SK-N-SH (cell line): ENCODE results near the gene SDK1. TPM values are rescaled to one million over a fixed set of nuclear protein-coding genes. Genes with fewer than 3 reads are reported as not detected.

Experiments used
- CTCF ChIA-PET: fragments of 300-600, 350-600 bp; formaldehyde crosslinking; extraction: SDS; loops from one replicate; lab custom pipeline; 2021; lab: Yijun Ruan, JAX
- POLR2A ChIA-PET: fragments of 350-600 bp; sonication (Branson Sonifier 250); formaldehyde crosslinking; extraction: SDS; loops from one replicate; lab custom pipeline; 2020; ENCODE audit warnings: antibody characterized with exemption, inconsistent platforms; lab: Yijun Ruan, JAX
- DNase-seq: peaks from one replicate; pipeline ENCODE4 v3.0.0; 2012
- H2AFZ ChIP-seq: fragments of 200-600 bp; sonication (generic); 2 replicates; pipeline ENCODE4 v1.8.1; 2016; ENCODE audit warnings: antibody characterized with exemption, mild to moderate bottlenecking, low read depth
- H3F3A ChIP-seq: fragments of 200-600 bp; sonication (generic); replicated peaks from 2 replicates; pipeline ENCODE3; 2016; ENCODE audit warnings: antibody characterized with exemption, mild to moderate bottlenecking; ENCODE audit not compliant: insufficient read depth
- H3K27ac ChIP-seq, 2 experiments: fragments of 200-500 bp in 1 of 2; fragments of 200-600 bp in 1 of 2; sonication (Bioruptor generic) in 1 of 2; sonication (generic), shearing (Covaris generic) in 1 of 2; 2 replicates each; pipeline versions ENCODE4 v1.5.1 to v1.6.1; 2014 to 2016; ENCODE audit warnings: low read depth in 2 of 2, inconsistent platforms in 1 of 2, low read length in 1 of 2, mild to moderate bottlenecking in 1 of 2, mixed read lengths in 1 of 2
- H3K27me3 ChIP-seq: fragments of 200-600 bp; sonication (generic), shearing (Covaris generic); 2 replicates; pipeline ENCODE4 v1.6.1; 2016; ENCODE audit warnings: mixed run types; ENCODE audit not compliant: insufficient read depth
- H3K36me3 ChIP-seq, 2 experiments: fragments of 200-500 bp in 1 of 2; fragments of 200-600 bp in 1 of 2; sonication (Bioruptor generic) in 1 of 2; sonication (generic) in 1 of 2; replicated peaks in 1 of 2; 2 replicates each; pipeline versions ENCODE3 to v1.5.1; 2014 to 2016; ENCODE audit warnings: low read length in 1 of 2, mild to moderate bottlenecking in 1 of 2; ENCODE audit not compliant: insufficient read depth in 2 of 2, control insufficient read depth in 1 of 2
- H3K4me1 ChIP-seq, 2 experiments: fragments of 200-500 bp in 1 of 2; fragments of 200-600 bp in 1 of 2; sonication (Bioruptor generic) in 1 of 2; sonication (generic), shearing (Covaris generic) in 1 of 2; 2 replicates each; pipeline versions ENCODE4 v1.5.1 to v1.6.1; 2014 to 2016; ENCODE audit warnings: low read depth in 1 of 2, low read length in 1 of 2, mixed run types in 1 of 2; ENCODE audit not compliant: insufficient read depth in 2 of 2, control insufficient read depth in 1 of 2
- H3K4me2 ChIP-seq: fragments of 200-600 bp; sonication (generic), shearing (Covaris generic); 2 replicates; pipeline ENCODE4 v1.6.1; 2017; ENCODE audit warnings: mixed run types
- H3K4me3 ChIP-seq, 2 experiments: fragments of 200-500 bp in 1 of 2; fragments of 200-600 bp in 1 of 2; sonication (Bioruptor generic) in 1 of 2; sonication (generic), shearing (Covaris generic) in 1 of 2; 2 replicates each; pipeline versions ENCODE4 v1.5.1 to v1.8.1; 2014 to 2016; ENCODE audit warnings: low read depth in 2 of 2, inconsistent platforms in 1 of 2, low read length in 1 of 2, mild to moderate bottlenecking in 1 of 2, mixed read lengths in 1 of 2, moderate library complexity in 1 of 2
- H3K79me2 ChIP-seq: fragments of 200-600 bp; sonication (generic); 2 replicates; pipeline ENCODE4 v1.8.1; 2017; ENCODE audit warnings: mild to moderate bottlenecking; ENCODE audit not compliant: insufficient read depth
- H3K9ac ChIP-seq: fragments of 200-600 bp; sonication (generic); 2 replicates; pipeline ENCODE4 v1.6.1; 2017; ENCODE audit warnings: mixed run types
- H3K9me2 ChIP-seq: fragments of 200-600 bp; sonication (generic); 2 replicates; pipeline ENCODE4 v1.6.1; 2017; ENCODE audit warnings: mixed run types
- H3K9me3 ChIP-seq: fragments of 200-600 bp; sonication (generic); 2 replicates; pipeline ENCODE4 v1.6.1; 2017; ENCODE audit warnings: mixed run types, mild to moderate bottlenecking, moderate library complexity
- H4K20me1 ChIP-seq: fragments of 200-600 bp; sonication (generic); 2 replicates; pipeline ENCODE4 v1.6.1; 2017; ENCODE audit warnings: mild to moderate bottlenecking, mixed run types; ENCODE audit not compliant: insufficient read depth
- CHD2 ChIP-seq: fragments of 150-350 bp; IDR thresholded peaks from 2 replicates; pipeline ENCODE4 v1.6.1; 2018; ENCODE audit warnings: low read length; ENCODE audit not compliant: partially characterized antibody
- ELF1 ChIP-seq: IDR thresholded peaks from 2 replicates; pipeline ENCODE4 v1.4.0; 2012
- EP300 ChIP-seq, 2 experiments: IDR thresholded peaks; 2 replicates each; pipeline versions ENCODE4 v1.4.0 to v1.6.1; 2012; ENCODE audit warnings: borderline replicate concordance in 1 of 2, low read depth in 1 of 2, low read length in 1 of 2
- FOXJ3 ChIP-seq: sonication (generic); formaldehyde crosslinking; IDR thresholded peaks from 2 replicates; pipeline ENCODE4 v1.5.1; 2020; ENCODE audit warnings: mild to moderate bottlenecking, missing genetic modification reagents
- FOXM1 ChIP-seq: IDR thresholded peaks from 2 replicates; pipeline ENCODE4 v1.4.0; 2012; ENCODE audit warnings: low read depth, mild to moderate bottlenecking
- NFIC ChIP-seq: IDR thresholded peaks from 2 replicates; pipeline ENCODE4 v1.4.0; 2012; ENCODE audit warnings: borderline replicate concordance
- NRF1 ChIP-seq: IDR thresholded peaks from 2 replicates; pipeline ENCODE4 v1.6.1; 2012; ENCODE audit warnings: low read depth, mild to moderate bottlenecking, low read length
- POLR2AphosphoS5 ChIP-seq: IDR thresholded peaks from 2 replicates; pipeline ENCODE4 v1.6.1; 2012; ENCODE audit warnings: low read depth, low read length
- RAD21 ChIP-seq: IDR thresholded peaks from 2 replicates; pipeline ENCODE4 v1.6.1; 2012; ENCODE audit warnings: mild to moderate bottlenecking, low read length
- RXRA ChIP-seq: IDR thresholded peaks from 2 replicates; pipeline ENCODE4 v1.4.0; 2012; ENCODE audit warnings: low read depth, mild to moderate bottlenecking, borderline replicate concordance
- SMC3 ChIP-seq: IDR thresholded peaks from 2 replicates; pipeline ENCODE4 v1.6.1; 2012; ENCODE audit warnings: low read depth, low read length, improper control_type of control experiment
- TAF1 ChIP-seq: IDR thresholded peaks from 2 replicates; pipeline ENCODE4 v1.6.1; 2012; ENCODE audit warnings: low read depth, mild to moderate bottlenecking, low read length, moderate library complexity, borderline replicate concordance
- TCF12 ChIP-seq: IDR thresholded peaks from 2 replicates; pipeline ENCODE4 v1.4.0; 2012
- TEAD4 ChIP-seq: IDR thresholded peaks from 2 replicates; pipeline ENCODE4 v1.4.0; 2012; ENCODE audit warnings: mild to moderate bottlenecking, borderline replicate concordance; ENCODE audit not compliant: insufficient read depth
- YY1 ChIP-seq: IDR thresholded peaks from 2 replicates; pipeline ENCODE4 v1.4.0; 2012; ENCODE audit warnings: low read depth, mild to moderate bottlenecking
- WGBS: methylation state at CpG from one replicate; pipeline ENCODE4 v1.1.6; 2017; ENCODE audit warnings: low lambda C conversion rate; 5-methylcytosine and 5-hydroxymethylcytosine counted together
- polyA plus RNA-seq, 3 experiments: library from polyadenylated mRNA; depleted of rRNA; stranded (reverse); fragments of >200 nt; gene quantifications; 2 replicates each; pipeline ENCODE4 v1.2.3, GENCODE V29; 2012
- TF ChIP-seq, protein P1 (sequence below): IDR thresholded peaks from 2 replicates; pipeline ENCODE4 v1.6.1; 2012; ENCODE audit warnings: mild to moderate bottlenecking, low read depth, low read length, moderate library complexity
- TF ChIP-seq, protein P2 (sequence below): IDR thresholded peaks from 2 replicates; pipeline ENCODE4 v1.4.0; 2012; ENCODE audit warnings: low read depth
- TF ChIP-seq, protein P3 (sequence below): fragments of 200-600 bp; sonication (generic); IDR thresholded peaks from 2 replicates; pipeline ENCODE4 v1.6.1; 2017; ENCODE audit warnings: antibody characterized with exemption, mild to moderate bottlenecking, moderate library complexity
- TF ChIP-seq, protein P4 (sequence below): IDR thresholded peaks from 2 replicates; pipeline ENCODE4; 2012
- TF ChIP-seq, protein P5 (sequence below): IDR thresholded peaks from 2 replicates; pipeline ENCODE4 v1.4.0; 2012; ENCODE audit warnings: low read depth, borderline replicate concordance

The SDK1 gene
- polyA plus RNA-seq, 1 of the 3 experiments (the other 2 are of a cell fraction) = 1.2 TPM

DNA sequence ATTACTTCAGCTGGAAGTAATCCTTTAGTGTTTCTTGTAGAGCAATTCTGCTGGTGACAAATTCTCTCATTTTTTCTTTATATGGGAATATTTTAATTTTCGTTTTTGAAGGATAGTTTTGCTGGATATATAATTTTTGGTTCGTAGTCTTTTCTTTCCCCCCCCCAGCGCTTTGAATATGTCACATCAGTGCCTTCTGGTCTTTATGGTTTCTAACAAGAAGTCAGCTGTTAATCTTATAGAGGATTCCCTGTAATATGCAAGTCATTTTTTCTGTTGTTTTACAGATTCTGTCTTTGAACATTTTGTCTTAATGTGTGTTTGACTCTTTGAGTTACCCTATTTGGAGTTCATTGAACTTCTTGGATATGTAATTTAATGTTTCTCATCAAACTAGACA lies 96.3 kb downstream of the SDK1 start (continued):
- TF ChIP-seq FOXM1 (no peak), POLR2AphosphoS5 (no peak), CHD2 (no peak), TCF12 (no peak), NRF1 (no peak)
- TF ChIP-seq, protein P1, sequence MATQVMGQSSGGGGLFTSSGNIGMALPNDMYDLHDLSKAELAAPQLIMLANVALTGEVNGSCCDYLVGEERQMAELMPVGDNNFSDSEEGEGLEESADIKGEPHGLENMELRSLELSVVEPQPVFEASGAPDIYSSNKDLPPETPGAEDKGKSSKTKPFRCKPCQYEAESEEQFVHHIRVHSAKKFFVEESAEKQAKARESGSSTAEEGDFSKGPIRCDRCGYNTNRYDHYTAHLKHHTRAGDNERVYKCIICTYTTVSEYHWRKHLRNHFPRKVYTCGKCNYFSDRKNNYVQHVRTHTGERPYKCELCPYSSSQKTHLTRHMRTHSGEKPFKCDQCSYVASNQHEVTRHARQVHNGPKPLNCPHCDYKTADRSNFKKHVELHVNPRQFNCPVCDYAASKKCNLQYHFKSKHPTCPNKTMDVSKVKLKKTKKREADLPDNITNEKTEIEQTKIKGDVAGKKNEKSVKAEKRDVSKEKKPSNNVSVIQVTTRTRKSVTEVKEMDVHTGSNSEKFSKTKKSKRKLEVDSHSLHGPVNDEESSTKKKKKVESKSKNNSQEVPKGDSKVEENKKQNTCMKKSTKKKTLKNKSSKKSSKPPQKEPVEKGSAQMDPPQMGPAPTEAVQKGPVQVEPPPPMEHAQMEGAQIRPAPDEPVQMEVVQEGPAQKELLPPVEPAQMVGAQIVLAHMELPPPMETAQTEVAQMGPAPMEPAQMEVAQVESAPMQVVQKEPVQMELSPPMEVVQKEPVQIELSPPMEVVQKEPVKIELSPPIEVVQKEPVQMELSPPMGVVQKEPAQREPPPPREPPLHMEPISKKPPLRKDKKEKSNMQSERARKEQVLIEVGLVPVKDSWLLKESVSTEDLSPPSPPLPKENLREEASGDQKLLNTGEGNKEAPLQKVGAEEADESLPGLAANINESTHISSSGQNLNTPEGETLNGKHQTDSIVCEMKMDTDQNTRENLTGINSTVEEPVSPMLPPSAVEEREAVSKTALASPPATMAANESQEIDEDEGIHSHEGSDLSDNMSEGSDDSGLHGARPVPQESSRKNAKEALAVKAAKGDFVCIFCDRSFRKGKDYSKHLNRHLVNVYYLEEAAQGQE = no peak
- TF ChIP-seq, protein P2, sequence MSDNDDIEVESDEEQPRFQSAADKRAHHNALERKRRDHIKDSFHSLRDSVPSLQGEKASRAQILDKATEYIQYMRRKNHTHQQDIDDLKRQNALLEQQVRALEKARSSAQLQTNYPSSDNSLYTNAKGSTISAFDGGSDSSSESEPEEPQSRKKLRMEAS = no peak

DNA sequence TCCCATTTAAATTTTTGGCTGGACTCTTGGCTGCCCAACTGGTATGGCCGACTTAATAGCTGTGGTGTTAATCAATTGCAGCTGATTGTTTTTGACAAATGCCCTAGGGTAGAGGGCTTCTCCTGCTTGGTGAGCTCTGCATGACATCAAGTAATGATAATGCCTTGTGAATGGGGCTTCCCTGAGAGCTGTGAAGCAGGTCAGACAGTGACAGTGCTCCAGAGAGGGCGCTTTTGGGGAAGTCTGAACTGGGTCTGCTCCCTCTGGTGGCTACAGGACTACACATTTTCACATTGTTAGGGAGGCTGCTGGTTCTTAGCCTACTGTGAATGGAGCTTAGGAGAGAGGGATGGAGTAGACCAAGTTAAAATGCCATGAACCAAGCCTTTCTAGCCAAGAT lies 98.8 kb downstream of the SDK1 start:
- Histone ChIP-seq H3K27ac (no peak overlapping the region), H3K4me1 (peaks cover 0 to 8% of the 10 kb centered on the region in 2 experiments; a peak in 3 of 4 replicates), H3K9me2 (no peaks in the 10 kb centered on the region), H3K36me3 (no peaks in the 10 kb centered on the region), H3K9me3 (peaks cover 18% of the 10 kb centered on the region; the same call in 1 of the 2 replicates), H2AFZ (no peak overlapping the region), H4K20me1 (no peaks in the 10 kb centered on the region), H3K9ac (no peak overlapping the region), H3K4me2 (no peak overlapping the region), H3F3A (no peaks in the 10 kb centered on the region), H3K4me3 (no peak overlapping the region; a peak in 1 of 4 replicates), H3K79me2 (no peaks in the 10 kb centered on the region), H3K27me3 (no peaks in the 10 kb centered on the region)
- CTCF ChIA-PET = interaction anchor here (1.1 to 1.8 kb wide), 3 partner anchors 20 to 97 kb away, joined by 3 to 5 read pairs (median 4); no protein-coding TSS in a partner anchor
- WGBS = 45% methylated on average over 2 of the region's 2 CpGs
- no peak for DNase-seq
- POLR2A ChIA-PET = no interaction called here
- TF ChIP-seq RAD21 = peak; percentile 29
- no peak for TF ChIP-seq ELF1
- no peak for TF ChIP-seq NFIC
- TF ChIP-seq, protein P3, sequence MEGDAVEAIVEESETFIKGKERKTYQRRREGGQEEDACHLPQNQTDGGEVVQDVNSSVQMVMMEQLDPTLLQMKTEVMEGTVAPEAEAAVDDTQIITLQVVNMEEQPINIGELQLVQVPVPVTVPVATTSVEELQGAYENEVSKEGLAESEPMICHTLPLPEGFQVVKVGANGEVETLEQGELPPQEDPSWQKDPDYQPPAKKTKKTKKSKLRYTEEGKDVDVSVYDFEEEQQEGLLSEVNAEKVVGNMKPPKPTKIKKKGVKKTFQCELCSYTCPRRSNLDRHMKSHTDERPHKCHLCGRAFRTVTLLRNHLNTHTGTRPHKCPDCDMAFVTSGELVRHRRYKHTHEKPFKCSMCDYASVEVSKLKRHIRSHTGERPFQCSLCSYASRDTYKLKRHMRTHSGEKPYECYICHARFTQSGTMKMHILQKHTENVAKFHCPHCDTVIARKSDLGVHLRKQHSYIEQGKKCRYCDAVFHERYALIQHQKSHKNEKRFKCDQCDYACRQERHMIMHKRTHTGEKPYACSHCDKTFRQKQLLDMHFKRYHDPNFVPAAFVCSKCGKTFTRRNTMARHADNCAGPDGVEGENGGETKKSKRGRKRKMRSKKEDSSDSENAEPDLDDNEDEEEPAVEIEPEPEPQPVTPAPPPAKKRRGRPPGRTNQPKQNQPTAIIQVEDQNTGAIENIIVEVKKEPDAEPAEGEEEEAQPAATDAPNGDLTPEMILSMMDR = peak; percentile 36; the same call in 1 of the 2 replicates
- TF ChIP-seq, protein P1 = no peak
- TF ChIP-seq TCF12 = no peak
- no peak for TF ChIP-seq EP300 (IDR thresholded peaks at IDR 0.05; ENCODE audit: borderline replicate concordance in 1 of 2, low read depth in 1 of 2, low read length in 1 of 2)
- TF ChIP-seq TAF1 = no peak
- TF ChIP-seq RXRA = no peak
- TF ChIP-seq, protein P4, sequence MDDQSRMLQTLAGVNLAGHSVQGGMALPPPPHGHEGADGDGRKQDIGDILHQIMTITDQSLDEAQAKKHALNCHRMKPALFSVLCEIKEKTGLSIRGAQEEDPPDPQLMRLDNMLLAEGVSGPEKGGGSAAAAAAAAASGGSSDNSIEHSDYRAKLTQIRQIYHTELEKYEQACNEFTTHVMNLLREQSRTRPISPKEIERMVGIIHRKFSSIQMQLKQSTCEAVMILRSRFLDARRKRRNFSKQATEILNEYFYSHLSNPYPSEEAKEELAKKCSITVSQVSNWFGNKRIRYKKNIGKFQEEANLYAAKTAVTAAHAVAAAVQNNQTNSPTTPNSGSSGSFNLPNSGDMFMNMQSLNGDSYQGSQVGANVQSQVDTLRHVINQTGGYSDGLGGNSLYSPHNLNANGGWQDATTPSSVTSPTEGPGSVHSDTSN = no peak
- TF ChIP-seq YY1 = no peak
- no peak for TF ChIP-seq FOXJ3 (CRISPR knock-in tag)
- no peak for TF ChIP-seq CHD2
- TF ChIP-seq SMC3 = peak; percentile 24; the same call in 1 of the 2 replicates
- TF ChIP-seq, protein P5, sequence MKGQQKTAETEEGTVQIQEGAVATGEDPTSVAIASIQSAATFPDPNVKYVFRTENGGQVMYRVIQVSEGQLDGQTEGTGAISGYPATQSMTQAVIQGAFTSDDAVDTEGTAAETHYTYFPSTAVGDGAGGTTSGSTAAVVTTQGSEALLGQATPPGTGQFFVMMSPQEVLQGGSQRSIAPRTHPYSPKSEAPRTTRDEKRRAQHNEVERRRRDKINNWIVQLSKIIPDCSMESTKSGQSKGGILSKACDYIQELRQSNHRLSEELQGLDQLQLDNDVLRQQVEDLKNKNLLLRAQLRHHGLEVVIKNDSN = no peak
- TF ChIP-seq, protein P2 = no peak
- TF ChIP-seq TEAD4 = no peak
